Neural progenitor cell (in vitro differentiated cells): Measurements from ENCODE around the gene MAPK8.

Source experiments
- EZH2 ChIP-seq: fragments of 200-600 bp; sonication (generic); IDR thresholded peaks from 2 replicates; pipeline ENCODE4 v1.6.1; 2017; ENCODE audit warnings: antibody characterized with exemption, mild to moderate bottlenecking, moderate library complexity
- EZH2phosphoT487 ChIP-seq: fragments of 200-600 bp; sonication (generic); IDR thresholded peaks from 2 replicates; pipeline ENCODE4 v1.6.1; 2017; ENCODE audit warnings: antibody characterized with exemption
- TF ChIP-seq, protein P1 (sequence below): fragments of 200-600 bp; sonication (generic); IDR thresholded peaks from 2 replicates; pipeline ENCODE4 v1.5.1; 2017; ENCODE audit warnings: antibody characterized with exemption, mild to moderate bottlenecking

DNA sequence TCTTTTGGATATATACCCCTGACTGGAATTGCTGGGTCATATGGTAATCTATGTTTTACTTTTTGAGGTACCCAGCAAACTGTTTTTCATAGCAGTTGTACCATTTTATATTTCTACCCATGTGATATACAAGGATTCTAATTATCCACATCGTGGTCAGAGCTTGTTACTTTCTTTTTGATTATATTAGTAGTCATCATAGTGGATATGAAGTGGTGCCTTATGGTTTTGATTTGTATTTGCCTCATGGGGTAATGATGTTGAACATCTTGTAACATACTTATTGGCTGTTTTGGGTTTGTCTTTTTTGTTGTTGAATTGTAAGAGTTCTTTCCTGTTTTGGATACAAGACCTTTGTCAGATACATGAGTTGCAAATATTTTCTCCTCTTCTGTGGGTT is 51.7 kb downstream of the MAPK8 start:
- TF ChIP-seq, protein P1, sequence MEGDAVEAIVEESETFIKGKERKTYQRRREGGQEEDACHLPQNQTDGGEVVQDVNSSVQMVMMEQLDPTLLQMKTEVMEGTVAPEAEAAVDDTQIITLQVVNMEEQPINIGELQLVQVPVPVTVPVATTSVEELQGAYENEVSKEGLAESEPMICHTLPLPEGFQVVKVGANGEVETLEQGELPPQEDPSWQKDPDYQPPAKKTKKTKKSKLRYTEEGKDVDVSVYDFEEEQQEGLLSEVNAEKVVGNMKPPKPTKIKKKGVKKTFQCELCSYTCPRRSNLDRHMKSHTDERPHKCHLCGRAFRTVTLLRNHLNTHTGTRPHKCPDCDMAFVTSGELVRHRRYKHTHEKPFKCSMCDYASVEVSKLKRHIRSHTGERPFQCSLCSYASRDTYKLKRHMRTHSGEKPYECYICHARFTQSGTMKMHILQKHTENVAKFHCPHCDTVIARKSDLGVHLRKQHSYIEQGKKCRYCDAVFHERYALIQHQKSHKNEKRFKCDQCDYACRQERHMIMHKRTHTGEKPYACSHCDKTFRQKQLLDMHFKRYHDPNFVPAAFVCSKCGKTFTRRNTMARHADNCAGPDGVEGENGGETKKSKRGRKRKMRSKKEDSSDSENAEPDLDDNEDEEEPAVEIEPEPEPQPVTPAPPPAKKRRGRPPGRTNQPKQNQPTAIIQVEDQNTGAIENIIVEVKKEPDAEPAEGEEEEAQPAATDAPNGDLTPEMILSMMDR, result no peak
- TF ChIP-seq EZH2 (no peak), EZH2phosphoT487 (no peak)
